Measurements from ENCODE around the gene CC2D2A.

Gene CC2D2A

GRCh38 chr4:15469402-15470127 is at the start of gene CC2D2A:
TSS of gene CC2D2A (plus strand) at chr4:15469882. CDS start at chr4:15475933, 6,051 bp downstream.
- peak; percentile 62 for DNase-seq

GRCh38 chr4:15420642-15421041 is 49.0 kb upstream of the CC2D2A start:
- DNase-seq: no peak

- no peak for DNase-seq
These were observed 46.4 kb upstream of the CC2D2A start for GRCh38 chr4:15423285-15423711.

- no peak for DNase-seq
These were observed 44.2 kb upstream of the CC2D2A start for GRCh38 chr4:15425520-15425919.

- no peak for DNase-seq
These were observed 42.5 kb upstream of the CC2D2A start for GRCh38 chr4:15427161-15427560.

- DNase-seq: no peak
These were observed 42.0 kb upstream of the CC2D2A start, which contains the start of gene C1QTNF7 for GRCh38 chr4:15427701-15428100. TSS of gene C1QTNF7 (plus strand) at chr4:15428033. CDS start at chr4:15435744, 7,711 bp downstream.

- DNase-seq: no peak
These were observed 41.1 kb upstream of the CC2D2A start for GRCh38 chr4:15428611-15429010.

- no peak for DNase-seq
These were observed 35.6 kb upstream of the CC2D2A start for GRCh38 chr4:15434091-15434490.

- no peak for DNase-seq
These were observed 35.0 kb upstream of the CC2D2A start for GRCh38 chr4:15434676-15435075.

GRCh38 chr4:15436513-15436912 is 33.2 kb upstream of the CC2D2A start:
- peak; percentile 67 for DNase-seq

- no peak for DNase-seq
These were observed 30.6 kb upstream of the CC2D2A start for GRCh38 chr4:15438939-15439524.

- no peak for DNase-seq
These were observed 26.1 kb upstream of the CC2D2A start for GRCh38 chr4:15443371-15444160.

GRCh38 chr4:15444276-15444675 is 25.4 kb upstream of the CC2D2A start:
- no peak for DNase-seq

GRCh38 chr4:15444879-15445547 is 24.7 kb upstream of the CC2D2A start:
- DNase-seq: no peak

- no peak for DNase-seq
These were observed 18.4 kb upstream of the CC2D2A start for GRCh38 chr4:15451181-15451865.

- DNase-seq: no peak
These were observed 17.6 kb upstream of the CC2D2A start for GRCh38 chr4:15451866-15452765.

GRCh38 chr4:15455290-15455689 is 14.4 kb upstream of the CC2D2A start:
- DNase-seq: no peak

- no peak for DNase-seq
These were observed 12.1 kb upstream of the CC2D2A start for GRCh38 chr4:15457406-15458201.

GRCh38 chr4:15458616-15459015 is 11.1 kb upstream of the CC2D2A start:
- no peak for DNase-seq

- DNase-seq: no peak
These were observed 10.0 kb upstream of the CC2D2A start for GRCh38 chr4:15459706-15460105.

GRCh38 chr4:15466596-15466995 is 3.1 kb upstream of the CC2D2A start:
- DNase-seq: no peak
